ENCODE results near the gene SMG1.
"Not testable (repeated sequence)": the region's sequence is repeated elsewhere in the genome, so short reads cannot be mapped to it uniquely, and the experiment has no call there.

DNA sequence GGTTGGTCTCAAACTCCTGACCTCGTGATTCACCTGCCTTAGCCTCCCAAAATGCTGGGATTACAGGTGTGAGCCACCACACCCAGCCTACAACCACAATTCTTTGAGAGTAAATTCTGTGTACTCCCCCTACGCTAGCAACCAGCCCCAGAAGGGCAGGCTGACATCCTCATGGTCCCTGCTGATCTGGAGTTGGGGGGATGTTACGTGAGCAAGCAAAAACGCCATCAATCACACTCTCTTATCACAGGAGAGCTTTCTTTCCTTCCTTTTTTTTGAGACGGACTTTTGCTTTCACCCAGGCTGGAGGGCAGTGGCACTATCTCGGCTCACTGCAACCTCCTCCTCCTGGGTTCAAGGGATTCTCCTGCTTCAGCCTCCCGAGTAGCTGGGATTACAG is 154.0 kb downstream of the SMG1 start:
- TF ChIP-seq CTCF (conservative IDR thresholded peaks at IDR 0.05); EZH2 (IDR thresholded peaks at IDR 0.05; ENCODE audit: low read depth): not testable (repeated sequence)

Data from PC-9 (cell line).